ENCODE measurements around the gene ASB2.

Gene ASB2

GRCh38 chr14:94000267-94000666 lies 23.9 kb upstream of the ASB2 start:
- DNase-seq: no peak

GRCh38 chr14:93999573-93999972 lies 23.2 kb upstream of the ASB2 start:
- DNase-seq: no peak

- DNase-seq: no peak
These were observed 22.6 kb upstream of the ASB2 start for GRCh38 chr14:93998871-93999403.

- no peak for DNase-seq
These were observed 21.8 kb upstream of the ASB2 start for GRCh38 chr14:93997916-93998870.

- DNase-seq: no peak
These were observed 20.7 kb upstream of the ASB2 start, which contains the start of gene CCDC197 for GRCh38 chr14:93997082-93997481. CCDC197 (plus strand) TSS chr14:93997301; CDS start chr14:93998132, 831 bp downstream.

GRCh38 chr14:93996130-93996695 lies 19.8 kb upstream of the ASB2 start:
- DNase-seq: no peak

- DNase-seq: no peak
These were observed 18.7 kb upstream of the ASB2 start for GRCh38 chr14:93994919-93995682.

- no peak for DNase-seq
These were observed 17.0 kb upstream of the ASB2 start for GRCh38 chr14:93993382-93993781.

- DNase-seq: no peak
These were observed 15.3 kb upstream of the ASB2 start for GRCh38 chr14:93991649-93992048.

GRCh38 chr14:93991212-93991611 lies 14.8 kb upstream of the ASB2 start:
- no peak for DNase-seq

GRCh38 chr14:93989939-93990338 lies 13.6 kb upstream of the ASB2 start:
- DNase-seq: no peak

GRCh38 chr14:93987815-93988476 lies 11.6 kb upstream of the ASB2 start:
- DNase-seq: no peak

- no peak for DNase-seq
These were observed 11.0 kb upstream of the ASB2 start for GRCh38 chr14:93987376-93987775.

- DNase-seq: no peak
These were observed 10.6 kb upstream of the ASB2 start for GRCh38 chr14:93986955-93987354.

- DNase-seq: no peak
These were observed 8.6 kb upstream of the ASB2 start for GRCh38 chr14:93984987-93985410.

- no peak for DNase-seq
These were observed 7.7 kb upstream of the ASB2 start for GRCh38 chr14:93984070-93984469.

GRCh38 chr14:93982230-93983007 lies 6.0 kb upstream of the ASB2 start:
- no peak for DNase-seq

GRCh38 chr14:93981316-93982229 lies 5.2 kb upstream of the ASB2 start:
- DNase-seq: no peak

GRCh38 chr14:93980456-93981201 lies 4.3 kb upstream of the ASB2 start:
- no peak for DNase-seq

GRCh38 chr14:93978735-93979134 lies 2.4 kb upstream of the ASB2 start:
- no peak for DNase-seq
